ENCODE measurements around the gene KCNN3. TPM values are rescaled to one million over a fixed set of nuclear protein-coding genes. Genes with fewer than 3 reads are reported as not detected.

Gene KCNN3
- total RNA-seq, 2 experiments from 2014 or later = not detected

DNA sequence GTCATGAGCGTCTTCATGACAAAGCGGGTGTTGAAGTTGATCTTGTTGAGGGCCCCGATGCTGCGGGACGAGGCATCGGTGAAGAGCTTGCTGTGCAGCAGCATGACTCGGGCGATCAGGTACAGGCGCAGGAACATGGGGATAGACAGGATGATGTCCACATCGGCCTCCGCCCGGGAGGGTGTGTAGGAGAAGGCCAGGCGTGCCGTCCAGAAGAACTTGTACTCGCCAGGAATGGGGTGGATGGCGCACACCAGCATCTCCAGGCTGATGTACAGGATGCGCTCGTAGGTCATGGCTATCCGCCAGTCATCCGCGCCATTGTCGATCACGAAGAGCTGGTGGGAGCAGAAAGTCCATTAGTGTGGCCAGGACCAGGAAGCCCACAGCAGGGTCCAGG lies 98.0 kb downstream of the KCNN3 start:
- no peak overlapping the region for H3K4me3 Mint-ChIP-seq
- no peaks in the 10 kb centered on the region for H3K36me3 Mint-ChIP-seq (ENCODE audit: low read depth)
- H3K4me1 Mint-ChIP-seq (ENCODE audit: low read depth) = peaks cover 2% of the 10 kb centered on the region
- DNase-seq (no peak), ATAC-seq (no peak)
- ChIA-PET CTCF (interaction anchor here (1.0 to 3.1 kb wide), 2 partner anchors 107 to 137 kb away, joined by 4 to 8 read pairs; no protein-coding TSS in a partner anchor), POLR2A (interaction anchor here (0.6 to 0.8 kb wide), 3 partner anchors 13 to 202 kb away, joined by 3 to 6 read pairs (median 4); partner anchors contain the start of gene CKS1B)
- peaks cover 1% of the 10 kb centered on the region for H3K27me3 Mint-ChIP-seq (ENCODE audit: low read depth)
- no peaks in the 10 kb centered on the region for H3K9me3 Mint-ChIP-seq (ENCODE audit: insufficient read depth)
- no peak overlapping the region for H3K27ac Mint-ChIP-seq

DNA sequence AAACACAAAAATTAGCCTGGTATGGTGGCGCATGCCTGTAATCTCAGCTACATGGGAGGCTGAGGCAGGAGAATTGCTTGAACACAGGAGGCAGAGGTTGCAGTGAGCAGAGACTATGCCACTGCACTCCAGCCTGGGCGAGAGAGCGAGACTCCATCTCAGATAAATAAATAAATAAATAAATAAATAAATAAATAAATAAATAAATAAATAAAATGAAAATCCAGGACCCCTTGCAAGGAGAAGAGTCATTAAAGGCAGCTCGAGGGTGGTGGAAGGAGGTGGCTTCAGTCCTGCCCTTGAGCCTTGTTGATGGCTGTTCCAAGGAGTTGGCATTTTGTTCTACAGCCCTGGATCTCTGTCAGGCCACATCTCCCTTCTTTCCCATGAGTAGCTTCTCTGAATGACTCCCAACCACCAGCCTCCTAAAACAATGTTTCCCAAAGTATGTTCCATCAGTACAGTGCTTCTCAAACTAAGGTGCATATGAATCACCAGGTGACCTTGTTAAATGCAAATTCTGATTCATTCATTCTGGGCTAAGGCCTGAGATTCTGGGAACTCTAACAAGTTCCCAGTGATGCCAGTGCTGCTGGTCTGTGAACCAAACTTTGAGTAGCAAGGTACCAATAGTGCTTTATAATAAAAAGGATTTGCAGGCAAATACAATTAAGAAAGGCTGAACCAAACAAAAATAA lies 99.0 kb downstream of the KCNN3 start:
- no peaks in the 10 kb centered on the region for H3K36me3 Mint-ChIP-seq (ENCODE audit: low read depth)
- ATAC-seq (no peak), DNase-seq (no peak)
- ChIA-PET POLR2A (interaction anchor here (0.8 kb wide), 1 partner anchor 20 kb away, joined by 3 read pairs; no protein-coding TSS in a partner anchor), CTCF (interaction anchor here (0.6 to 3.8 kb wide), 4 partner anchors 11 to 108 kb away, joined by 3 to 17 read pairs (median 10); no protein-coding TSS in a partner anchor)
- peaks cover 3% of the 10 kb centered on the region for H3K4me1 Mint-ChIP-seq (ENCODE audit: low read depth)
- peaks cover 2% of the 10 kb centered on the region for H3K27me3 Mint-ChIP-seq (ENCODE audit: low read depth)
- no peaks in the 10 kb centered on the region for H3K9me3 Mint-ChIP-seq (ENCODE audit: insufficient read depth)
- H3K4me3 Mint-ChIP-seq = no peak overlapping the region
- no peak overlapping the region for H3K27ac Mint-ChIP-seq

DNA sequence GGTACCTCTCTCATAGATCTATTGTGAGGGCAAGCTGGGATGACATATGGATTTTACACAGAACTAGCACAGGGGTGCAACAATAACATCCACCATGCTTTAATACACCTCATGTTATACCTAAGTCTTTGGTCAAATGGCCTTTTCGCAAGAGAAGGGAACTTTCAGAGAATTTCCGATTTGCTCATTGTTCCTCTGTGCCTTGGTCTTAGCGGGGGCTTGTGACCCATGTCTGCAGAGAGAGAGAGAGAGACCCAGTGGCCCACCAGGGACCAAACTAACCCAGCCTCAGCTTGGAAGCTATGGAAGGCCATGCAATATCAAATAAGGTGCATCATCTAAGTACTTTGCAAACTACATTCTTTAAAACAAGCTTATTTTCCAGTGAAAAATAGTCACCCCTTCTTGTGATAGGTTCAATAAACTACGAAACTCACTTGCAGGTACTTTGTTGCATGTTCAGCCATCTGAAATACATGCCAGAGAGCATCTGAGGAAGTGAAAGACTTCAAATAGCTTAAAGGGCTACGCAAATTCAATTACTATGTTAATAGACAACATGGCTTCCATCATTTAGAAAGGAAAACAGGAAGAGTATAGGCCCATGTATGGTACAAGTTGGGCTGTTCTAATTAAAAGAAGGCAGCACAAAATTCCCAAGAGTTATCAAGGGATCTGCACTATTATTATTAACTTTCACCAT lies 100.7 kb downstream of the KCNN3 start:
- peaks cover 8% of the 10 kb centered on the region for H3K27me3 Mint-ChIP-seq (ENCODE audit: low read depth)
- ChIA-PET POLR2A (interaction anchor here (0.9 kb wide), 1 partner anchor 17 kb away, joined by 3 read pairs; no protein-coding TSS in a partner anchor), CTCF (interaction anchor here (0.9 to 3.8 kb wide), 5 partner anchors 9 to 110 kb away, joined by 3 to 17 read pairs (median 8); no protein-coding TSS in a partner anchor)
- H3K4me1 Mint-ChIP-seq (ENCODE audit: low read depth) = peaks cover 3% of the 10 kb centered on the region
- H3K36me3 Mint-ChIP-seq (ENCODE audit: low read depth) = no peaks in the 10 kb centered on the region
- H3K27ac Mint-ChIP-seq = no peak overlapping the region
- ATAC-seq (no peak), DNase-seq (no peak)
- no peak overlapping the region for H3K4me3 Mint-ChIP-seq
- H3K9me3 Mint-ChIP-seq (ENCODE audit: insufficient read depth) = no peaks in the 10 kb centered on the region

DNA sequence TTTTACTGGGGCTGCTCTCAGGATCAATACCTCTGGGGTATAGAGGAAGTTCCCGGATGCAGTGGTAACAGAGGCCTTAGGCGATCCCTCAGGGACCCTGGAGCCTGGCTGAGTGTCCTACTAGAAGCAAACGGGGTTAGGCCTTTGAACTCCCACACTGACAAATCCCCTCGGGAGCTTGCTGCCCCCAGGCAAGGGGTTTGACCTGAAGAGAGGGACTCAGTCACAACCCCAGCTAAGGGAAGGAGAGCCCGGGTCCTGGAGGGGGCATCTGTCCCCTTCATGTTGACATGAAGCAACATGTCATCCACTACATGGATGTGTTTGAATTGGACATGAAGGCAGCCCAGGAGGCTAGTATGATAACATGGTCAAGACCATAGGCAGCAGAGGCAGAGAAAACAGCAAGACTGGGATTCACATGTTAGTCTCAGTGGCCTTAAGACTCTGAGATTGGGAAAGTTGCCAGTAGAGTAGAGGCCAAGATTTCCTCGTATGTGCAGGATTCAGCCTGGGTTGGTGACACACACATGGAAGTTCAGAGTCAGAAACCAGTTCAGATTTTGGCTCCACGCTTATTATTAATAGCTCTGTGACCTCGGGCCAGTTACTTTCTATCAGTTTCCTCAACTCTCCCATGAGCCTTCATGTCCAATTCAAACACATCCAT lies 101.5 kb downstream of the KCNN3 start:
- no peaks in the 10 kb centered on the region for H3K9me3 Mint-ChIP-seq (ENCODE audit: insufficient read depth)
- POLR2A ChIA-PET = no interaction called here

DNA sequence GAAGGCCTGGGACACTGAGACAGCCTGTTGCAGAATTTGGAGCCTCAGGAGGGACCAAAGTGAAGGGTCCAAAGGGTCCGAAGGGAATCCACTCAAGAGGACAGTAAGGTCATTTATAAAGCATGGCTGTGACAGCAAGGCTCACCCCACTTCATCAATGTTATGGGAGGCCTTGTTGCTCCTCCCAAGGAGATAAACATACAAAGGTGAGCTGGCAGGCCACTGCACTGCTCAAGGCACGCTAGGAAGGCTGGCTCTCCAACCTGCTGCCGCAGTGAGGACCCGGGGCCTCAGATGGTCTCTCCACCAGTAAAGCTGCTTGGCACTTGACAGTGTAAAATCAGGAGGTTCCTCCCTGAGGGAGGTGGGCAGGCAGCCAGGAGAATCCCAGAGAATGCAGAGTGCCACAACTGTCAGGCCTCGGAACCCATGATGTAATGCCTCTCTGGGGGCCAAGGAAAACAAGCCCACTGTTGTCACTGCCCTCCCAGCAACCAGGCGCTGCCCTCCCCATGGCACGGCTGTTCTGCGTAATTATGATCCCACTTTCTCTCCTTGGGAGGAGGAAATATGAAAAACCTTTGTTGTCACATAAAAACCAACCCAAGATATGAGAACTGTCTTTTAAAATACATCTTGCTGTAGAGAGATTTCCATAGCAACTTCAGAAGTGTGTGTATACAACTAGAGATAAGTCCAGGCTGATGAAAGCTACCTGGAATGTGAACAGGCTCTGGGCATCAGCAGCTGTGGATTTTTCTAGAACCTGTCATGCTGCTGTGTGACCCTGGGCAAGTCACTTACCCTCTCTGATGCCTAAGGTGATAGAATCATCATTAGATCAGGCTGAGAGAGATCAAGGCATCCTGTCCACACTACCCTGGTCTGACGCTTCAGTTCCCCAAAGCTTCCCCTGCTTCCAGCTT lies 102.5 kb downstream of the KCNN3 start:
- Mint-ChIP-seq H3K4me1 (ENCODE audit: low read depth) (peaks cover 3% of the 10 kb centered on the region), H3K36me3 (ENCODE audit: low read depth) (no peaks in the 10 kb centered on the region), H3K27ac (no peak overlapping the region), H3K9me3 (ENCODE audit: insufficient read depth) (no peaks in the 10 kb centered on the region), H3K27me3 (ENCODE audit: low read depth) (peaks cover 15% of the 10 kb centered on the region), H3K4me3 (no peak overlapping the region)
- no peak for ATAC-seq
- ChIA-PET POLR2A (no interaction called here), CTCF (interaction anchor here (1.6 to 3.8 kb wide), 2 partner anchors 7 to 24 kb away, joined by 3 to 17 read pairs; no protein-coding TSS in a partner anchor)
- no peak for DNase-seq

More for the DNA sequence above, 101.5 kb downstream of the KCNN3 start:
- H3K4me1 Mint-ChIP-seq (ENCODE audit: low read depth) = peaks cover 3% of the 10 kb centered on the region
- peaks cover 10% of the 10 kb centered on the region for H3K27me3 Mint-ChIP-seq (ENCODE audit: low read depth)
- DNase-seq = no peak
- ATAC-seq = no peak
- H3K27ac Mint-ChIP-seq = no peak overlapping the region
- H3K4me3 Mint-ChIP-seq = no peak overlapping the region
- CTCF ChIA-PET = interaction anchor here (0.9 to 3.8 kb wide), 5 partner anchors 8 to 23 kb away, joined by 3 to 17 read pairs (median 4); no protein-coding TSS in a partner anchor
- H3K36me3 Mint-ChIP-seq (ENCODE audit: low read depth) = no peaks in the 10 kb centered on the region

DNA sequence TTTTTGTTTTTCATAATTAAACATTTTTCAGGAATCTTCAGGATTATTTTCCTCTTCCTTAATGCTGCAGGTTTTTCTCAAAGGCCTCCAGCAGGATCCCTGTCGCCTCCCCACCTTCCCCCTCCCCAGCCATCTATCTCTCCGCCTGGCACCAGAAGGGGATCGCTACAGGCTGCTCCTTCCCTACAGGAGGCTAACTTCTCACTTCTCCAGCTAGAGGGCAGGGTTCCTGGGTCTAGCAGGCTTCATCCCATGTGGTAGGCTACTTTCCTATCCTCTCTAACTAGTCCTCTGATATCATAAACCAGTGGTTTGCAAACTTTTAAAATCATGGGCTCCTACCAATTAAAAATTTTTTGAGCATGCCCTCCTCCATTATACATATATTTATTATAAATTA lies 104.1 kb downstream of the KCNN3 start:
- peak; percentile 55 for ATAC-seq
- no peak overlapping the region for H3K27ac Mint-ChIP-seq
- POLR2A ChIA-PET = no interaction called here
- H3K4me1 Mint-ChIP-seq (ENCODE audit: low read depth) = peaks cover 3% of the 10 kb centered on the region
- peaks cover 21% of the 10 kb centered on the region for H3K27me3 Mint-ChIP-seq (ENCODE audit: low read depth)
- H3K9me3 Mint-ChIP-seq (ENCODE audit: insufficient read depth) = no peaks in the 10 kb centered on the region
- no peaks in the 10 kb centered on the region for H3K36me3 Mint-ChIP-seq (ENCODE audit: low read depth)
- no peak overlapping the region for H3K4me3 Mint-ChIP-seq
- no peak for DNase-seq
- CTCF ChIA-PET = interaction anchor here (0.6 to 1.3 kb wide), 3 partner anchors 21 to 96 kb away, joined by 3 to 4 read pairs (median 3); no protein-coding TSS in a partner anchor

DNA sequence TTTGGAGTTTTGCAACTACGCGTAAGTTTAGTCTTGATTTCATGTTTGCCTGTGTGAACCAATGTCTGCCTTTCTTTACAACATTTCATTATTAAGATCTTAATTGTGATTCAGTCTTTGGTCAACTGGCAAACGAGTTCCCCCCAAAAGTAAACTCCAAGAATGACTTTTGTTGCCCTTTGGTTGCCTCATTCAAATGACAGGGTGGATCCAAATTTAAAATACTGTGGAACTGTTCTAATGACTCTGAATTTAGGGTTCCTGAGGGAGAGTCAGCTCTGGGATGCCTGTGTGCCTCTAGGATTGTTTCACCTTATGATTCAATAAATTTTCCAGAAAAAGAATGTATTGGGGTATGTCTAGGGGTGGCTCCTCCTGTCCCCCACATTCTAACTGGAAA lies 105.3 kb downstream of the KCNN3 start:
- ChIA-PET CTCF (interaction anchor here (1.3 kb wide), 1 partner anchor 27 kb away, joined by 4 read pairs; no protein-coding TSS in a partner anchor), POLR2A (no interaction called here)
- Mint-ChIP-seq H3K36me3 (ENCODE audit: low read depth) (no peaks in the 10 kb centered on the region), H3K9me3 (ENCODE audit: insufficient read depth) (no peaks in the 10 kb centered on the region), H3K4me3 (no peak overlapping the region), H3K27ac (no peak overlapping the region), H3K27me3 (ENCODE audit: low read depth) (peaks cover 21% of the 10 kb centered on the region), H3K4me1 (ENCODE audit: low read depth) (peaks cover 9% of the 10 kb centered on the region)
- ATAC-seq (no peak), DNase-seq (no peak)

DNA sequence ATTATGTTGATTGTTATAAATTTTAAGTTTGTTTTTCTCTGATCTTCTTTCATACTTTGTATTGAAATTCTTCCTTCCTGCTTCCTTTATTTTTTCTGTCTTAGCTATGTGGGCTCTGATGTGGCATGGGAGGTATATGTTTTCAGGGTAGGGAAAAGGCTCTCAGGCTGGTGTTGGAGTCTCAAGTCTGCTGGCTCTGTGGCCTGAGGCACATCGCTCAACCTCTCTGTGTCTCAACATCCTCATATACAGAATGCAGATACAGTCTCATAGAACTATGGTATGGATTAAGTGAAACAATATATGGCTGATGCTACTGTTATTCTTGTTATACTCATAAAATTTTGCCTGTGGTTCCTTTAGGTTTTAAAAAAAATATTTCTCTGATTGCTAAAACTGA lies 105.9 kb downstream of the KCNN3 start:
- ChIA-PET POLR2A (no interaction called here), CTCF (no interaction called here)
- Mint-ChIP-seq H3K27ac (no peak overlapping the region), H3K4me1 (ENCODE audit: low read depth) (peaks cover 15% of the 10 kb centered on the region), H3K36me3 (ENCODE audit: low read depth) (no peaks in the 10 kb centered on the region), H3K9me3 (ENCODE audit: insufficient read depth) (no peaks in the 10 kb centered on the region), H3K4me3 (no peak overlapping the region), H3K27me3 (ENCODE audit: low read depth) (peaks cover 21% of the 10 kb centered on the region)
- DNase-seq = no peak
- no peak for ATAC-seq

DNA sequence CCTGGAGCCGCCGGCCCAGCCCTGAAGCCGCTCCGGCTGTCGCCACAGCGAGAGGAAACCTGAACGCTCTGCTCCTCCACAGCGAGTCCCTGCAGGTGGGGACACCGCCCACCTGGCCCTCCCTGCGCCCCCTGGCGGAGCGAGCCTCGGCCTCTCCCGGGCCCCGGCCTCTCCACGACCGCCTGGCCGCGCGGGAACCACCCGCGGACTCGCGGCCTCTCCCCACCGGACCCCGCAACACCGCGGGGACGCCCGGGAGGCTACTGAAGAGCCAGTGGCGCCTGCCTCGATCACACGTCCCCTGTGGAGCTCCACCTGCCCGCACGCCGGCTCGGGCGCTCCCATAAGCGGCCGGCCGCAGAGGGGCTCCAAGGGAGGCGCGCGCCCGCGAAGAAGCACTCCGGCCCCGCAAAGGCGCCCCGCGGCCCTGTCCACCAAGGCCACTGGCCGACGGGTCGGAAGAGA lies 109.6 kb downstream of the KCNN3 start:
- no peaks in the 10 kb centered on the region for H3K9me3 Mint-ChIP-seq (ENCODE audit: insufficient read depth)
- CTCF ChIA-PET = interaction anchor here (0.7 to 5.8 kb wide), 25 partner anchors 9 to 279 kb away, joined by 3 to 72 read pairs (median 5); partner anchors contain the start of gene PBXIP1
- POLR2A ChIA-PET = interaction anchor here (1.1 to 1.3 kb wide), 2 partner anchors 13 to 31 kb away, joined by 4 read pairs; no protein-coding TSS in a partner anchor
- H3K4me1 Mint-ChIP-seq (ENCODE audit: low read depth) = peaks cover 45% of the 10 kb centered on the region
- peak; percentile 87 for DNase-seq
- peak; percentile 93 for ATAC-seq
- H3K36me3 Mint-ChIP-seq (ENCODE audit: low read depth) = no peaks in the 10 kb centered on the region
- H3K27me3 Mint-ChIP-seq (ENCODE audit: low read depth) = peaks cover 21% of the 10 kb centered on the region
- H3K27ac Mint-ChIP-seq = no peak overlapping the region
- H3K4me3 Mint-ChIP-seq = peak overlapping the region; percentile 53

DNA sequence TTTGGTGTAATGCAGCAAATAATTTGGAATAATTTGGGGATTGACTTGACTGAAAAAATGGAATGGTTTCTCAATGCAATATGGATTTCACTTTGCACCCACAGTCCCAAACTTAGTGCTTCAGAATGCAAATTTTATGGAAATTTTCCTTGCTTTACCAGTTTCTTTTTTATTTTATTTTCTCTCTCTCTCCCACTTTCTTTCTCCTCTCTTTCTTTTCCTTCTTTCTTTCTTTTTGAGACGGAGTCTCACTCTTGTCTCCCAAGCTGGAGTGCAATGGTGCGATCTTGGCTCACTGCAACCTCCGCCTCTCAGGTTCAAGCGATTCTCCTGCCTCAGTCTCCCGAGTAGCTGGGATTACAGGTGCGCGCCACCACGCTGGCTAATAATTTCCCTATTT lies 110.3 kb downstream of the KCNN3 start:
- ATAC-seq (no peak), DNase-seq (no peak)
- Mint-ChIP-seq H3K9me3 (ENCODE audit: insufficient read depth) (no peaks in the 10 kb centered on the region), H3K27me3 (ENCODE audit: low read depth) (peaks cover 17% of the 10 kb centered on the region), H3K4me1 (ENCODE audit: low read depth) (peaks cover 49% of the 10 kb centered on the region), H3K36me3 (ENCODE audit: low read depth) (no peaks in the 10 kb centered on the region), H3K27ac (no peak overlapping the region), H3K4me3 (peak overlapping the region; percentile 53)
- POLR2A ChIA-PET = interaction anchor here (0.9 to 1.3 kb wide), 4 partner anchors 10 to 32 kb away, joined by 3 to 4 read pairs (median 4); no protein-coding TSS in a partner anchor
- CTCF ChIA-PET = interaction anchor here (0.7 to 5.8 kb wide), 20 partner anchors 9 to 200 kb away, joined by 3 to 72 read pairs (median 7); no protein-coding TSS in a partner anchor

Measured in activated CD8-positive, alpha-beta T cell treated with anti-CD3 and anti-CD28 coated beads, Interleukin-2, amount 10 ng/mL, durations not matched to agents 7 days and 5 days (primary cell).